Skeletal muscle satellite cell (primary cell): Measurements from ENCODE around the gene PPT2.

ENCODE experiments used
- H3K27me3 ChIP-seq: 2 replicates; pipeline ENCODE4 v1.7.0; 2013; ENCODE audit warnings: low read length; ENCODE audit not compliant: control insufficient read depth, insufficient read depth
- H3K36me3 ChIP-seq: 2 replicates; pipeline ENCODE4 v1.7.0; 2013; ENCODE audit warnings: mild to moderate bottlenecking, control low read depth, low read length; ENCODE audit not compliant: insufficient read depth
- H3K4me1 ChIP-seq: 2 replicates; pipeline ENCODE4 v1.7.0; 2013; ENCODE audit warnings: low read length; ENCODE audit not compliant: control insufficient read depth, insufficient read depth
- H3K4me2 ChIP-seq: 2 replicates; pipeline ENCODE4 v1.7.0; 2013; ENCODE audit warnings: mild to moderate bottlenecking, low read length
- H3K4me3 ChIP-seq: 2 replicates; pipeline ENCODE4 v1.7.0; 2013; ENCODE audit warnings: low read length
- H3K9ac ChIP-seq: 2 replicates; pipeline ENCODE4 v1.7.0; 2013; ENCODE audit warnings: mild to moderate bottlenecking, low read depth, low read length, moderate library complexity
- H3K9me3 ChIP-seq: replicated peaks from 2 replicates; pipeline ENCODE4 v1.7.0; 2013; ENCODE audit warnings: mild to moderate bottlenecking, control low read depth, low read length

The PPT2 gene

GRCh38 chr6:32174416-32174815 is 20.5 kb downstream of the PPT2 start:
- Histone ChIP-seq H3K4me1 (peaks cover 30% of the 10 kb centered on the region), H3K9me3 (no peaks in the 10 kb centered on the region), H3K27me3 (no peaks in the 10 kb centered on the region), H3K4me2 (peak overlapping the region; percentile 95), H3K36me3 (peaks cover 18% of the 10 kb centered on the region), H3K4me3 (peak overlapping the region; percentile 94), H3K9ac (no peak overlapping the region)

GRCh38 chr6:32175322-32175710 is 21.4 kb downstream of the PPT2 start:
- Histone ChIP-seq H3K4me2 (peak overlapping the region; percentile 95), H3K9me3 (no peaks in the 10 kb centered on the region), H3K27me3 (no peaks in the 10 kb centered on the region), H3K36me3 (peaks cover 9% of the 10 kb centered on the region), H3K9ac (peak overlapping the region; percentile 97), H3K4me3 (peak overlapping the region; percentile 94), H3K4me1 (peaks cover 32% of the 10 kb centered on the region)

DNA sequence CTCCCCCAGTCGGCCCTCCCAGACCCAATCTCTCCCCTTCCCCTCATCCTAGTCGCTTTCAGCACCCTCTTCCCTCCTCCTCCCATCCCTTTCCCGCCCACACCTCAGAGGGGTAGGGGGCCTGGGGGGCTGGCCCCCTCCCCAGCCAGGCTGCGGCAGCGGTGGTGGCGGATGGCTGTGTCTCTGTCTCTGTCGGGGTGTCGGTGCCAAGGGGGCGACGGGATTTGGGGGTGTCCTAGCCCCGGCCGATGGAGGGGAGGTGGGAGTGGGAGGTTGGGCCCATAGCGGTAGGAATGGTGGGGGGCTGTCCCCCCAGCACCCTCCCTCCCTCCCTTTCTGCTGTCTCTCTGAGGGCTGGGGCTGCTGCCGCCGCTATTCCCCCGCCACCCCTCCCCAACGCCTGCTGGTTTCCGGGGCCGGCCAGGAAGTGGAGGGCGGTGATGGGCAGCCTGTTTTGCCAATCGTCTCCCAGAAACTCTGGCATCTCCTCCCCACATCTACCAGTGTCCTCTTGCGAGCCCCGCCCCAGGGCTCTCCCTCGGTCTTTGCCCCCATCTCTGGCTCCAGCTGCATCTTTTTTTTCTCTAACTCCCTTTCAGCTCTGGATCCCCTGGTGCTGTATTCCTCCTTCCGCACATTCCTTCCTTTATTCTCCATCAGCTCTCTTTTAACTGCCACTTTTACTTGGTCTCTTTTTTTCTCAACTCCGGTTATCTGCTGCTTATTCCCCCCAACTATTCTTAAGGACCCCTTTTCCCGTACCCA is 22.0 kb downstream of the PPT2 start, which contains the start of gene AGPAT1:
Gene AGPAT1 (minus strand): TSS at position 374 of the 765 bp plus-strand sequence. CDS start 4,588 bp downstream, outside the sequence.
- H3K9me3 ChIP-seq: no peaks in the 10 kb centered on the region
- H3K4me3 ChIP-seq: peak within 1 kb of the TSS; percentile 94
- no peaks in the 10 kb centered on the region for H3K27me3 ChIP-seq
- H3K36me3 ChIP-seq: peaks cover 3% of the 10 kb centered on the region
- peak within 1 kb of the TSS; percentile 95 for H3K4me2 ChIP-seq
- peaks cover 32% of the 10 kb centered on the region for H3K4me1 ChIP-seq
- peak within 1 kb of the TSS; percentile 97 for H3K9ac ChIP-seq

- Histone ChIP-seq H3K9me3 (no peaks in the 10 kb centered on the region), H3K27me3 (no peaks in the 10 kb centered on the region), H3K9ac (peak overlapping the region; percentile 97), H3K36me3 (no peaks in the 10 kb centered on the region), H3K4me1 (peaks cover 32% of the 10 kb centered on the region), H3K4me3 (peak overlapping the region; percentile 94), H3K4me2 (peak overlapping the region; percentile 85)
These were observed 22.7 kb downstream of the PPT2 start for GRCh38 chr6:32176476-32177182.

- Histone ChIP-seq H3K9ac (peak overlapping the region; percentile 97), H3K36me3 (no peaks in the 10 kb centered on the region), H3K4me2 (peak overlapping the region; percentile 85), H3K9me3 (no peaks in the 10 kb centered on the region), H3K27me3 (no peaks in the 10 kb centered on the region), H3K4me3 (peak overlapping the region; percentile 94), H3K4me1 (peaks cover 32% of the 10 kb centered on the region)
These were observed 23.3 kb downstream of the PPT2 start for GRCh38 chr6:32177183-32177787.

GRCh38 chr6:32177788-32178546 is 24.0 kb downstream of the PPT2 start, which contains the start of gene RNF5:
RNF5 (plus strand) TSS chr6:32178405; CDS start chr6:32178512, 107 bp downstream.
- Histone ChIP-seq H3K9me3 (no peaks in the 10 kb centered on the region), H3K4me3 (peak within 1 kb of the TSS; percentile 94), H3K4me2 (peak within 1 kb of the TSS; percentile 93), H3K36me3 (peaks cover 6% of the 10 kb centered on the region), H3K4me1 (peaks cover 32% of the 10 kb centered on the region), H3K27me3 (no peaks in the 10 kb centered on the region), H3K9ac (peak within 1 kb of the TSS; percentile 97)

DNA sequence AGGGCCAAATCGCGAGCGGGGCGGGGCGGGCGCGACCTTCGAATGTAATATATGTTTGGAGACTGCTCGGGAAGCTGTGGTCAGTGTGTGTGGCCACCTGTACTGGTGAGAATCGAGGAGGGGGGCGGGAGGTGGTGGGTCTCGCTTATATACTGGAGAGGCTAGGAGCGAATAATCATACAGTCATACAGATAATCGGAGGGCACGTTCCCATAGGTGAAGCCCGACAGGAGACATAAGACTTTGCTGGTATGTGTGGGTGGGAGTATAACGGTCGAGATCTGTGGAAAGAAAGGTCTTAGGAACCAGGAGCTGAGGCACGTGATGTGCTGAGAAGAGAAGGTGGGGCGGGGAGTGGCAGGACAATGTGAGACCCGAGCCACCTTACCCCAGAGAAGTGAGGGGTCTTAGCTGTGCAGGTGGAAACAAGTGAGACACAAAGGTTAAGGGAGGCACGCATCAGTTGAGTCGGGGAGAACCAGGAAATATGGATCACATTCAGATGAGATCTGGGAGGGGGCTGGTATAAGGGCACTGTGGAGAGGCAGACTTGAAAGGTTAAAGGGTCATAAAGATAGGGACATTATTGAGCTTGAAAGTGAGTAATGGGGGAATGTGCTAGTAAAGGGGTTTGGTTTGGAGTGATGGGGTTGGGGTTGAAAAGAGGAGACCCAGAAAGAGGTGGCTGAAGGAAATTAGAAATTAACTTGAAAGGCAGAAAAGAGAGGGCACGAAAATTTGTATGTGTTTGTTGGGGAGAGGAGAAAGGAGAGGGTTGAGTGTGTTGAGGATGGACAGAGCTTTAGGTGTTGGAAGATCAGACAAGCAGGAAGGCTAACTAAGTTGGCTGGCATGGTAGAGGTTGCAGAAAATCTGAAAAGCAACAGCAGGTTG is 24.9 kb downstream of the PPT2 start:
- H3K36me3 ChIP-seq: peaks cover 14% of the 10 kb centered on the region
- H3K27me3 ChIP-seq: no peaks in the 10 kb centered on the region
- H3K4me3 ChIP-seq: peak overlapping the region; percentile 94
- peak overlapping the region; percentile 97 for H3K9ac ChIP-seq
- H3K4me2 ChIP-seq: peak overlapping the region; percentile 93
- no peaks in the 10 kb centered on the region for H3K9me3 ChIP-seq
- H3K4me1 ChIP-seq: peaks cover 32% of the 10 kb centered on the region

GRCh38 chr6:32179766-32180405 is 25.9 kb downstream of the PPT2 start:
- no peak overlapping the region for H3K9ac ChIP-seq
- peaks cover 20% of the 10 kb centered on the region for H3K36me3 ChIP-seq
- peaks cover 26% of the 10 kb centered on the region for H3K4me1 ChIP-seq
- no peaks in the 10 kb centered on the region for H3K27me3 ChIP-seq
- no peak overlapping the region for H3K4me3 ChIP-seq
- H3K9me3 ChIP-seq: no peaks in the 10 kb centered on the region
- no peak overlapping the region for H3K4me2 ChIP-seq

- peaks cover 22% of the 10 kb centered on the region for H3K36me3 ChIP-seq
- no peaks in the 10 kb centered on the region for H3K9me3 ChIP-seq
- H3K9ac ChIP-seq: no peak overlapping the region
- H3K4me2 ChIP-seq: no peak overlapping the region
- no peaks in the 10 kb centered on the region for H3K27me3 ChIP-seq
- peaks cover 25% of the 10 kb centered on the region for H3K4me1 ChIP-seq
- no peak overlapping the region for H3K4me3 ChIP-seq
These were observed 27.3 kb downstream of the PPT2 start for GRCh38 chr6:32181148-32181702.
